Stimulated activated CD8-positive, alpha-beta memory T cell treated with anti-CD3 and anti-CD28 coated beads, Interleukin-15, amount 100 ng/mL, for 4 hours (primary cell): ENCODE measurements around the gene PUS10.

ENCODE experiments used
- DNase-seq, 2 donors: peaks; one replicate each; pipeline ENCODE4 v3.0.0-alpha.2; 2020; ENCODE audit warnings: low read depth in 2 of 2

Gene PUS10

GRCh38 chr2:60972889-60973656 is 45.0 kb downstream of the PUS10 start:
- DNase-seq, result no peak

GRCh38 chr2:60966507-60967405 is 51.3 kb downstream of the PUS10 start:
- no peak for DNase-seq

GRCh38 chr2:60965499-60965785 is 52.6 kb downstream of the PUS10 start:
- no peak for DNase-seq

GRCh38 chr2:60964651-60965498 is 53.2 kb downstream of the PUS10 start:
- DNase-seq, result no peak

- DNase-seq, result no peak
These were observed 54.9 kb downstream of the PUS10 start for GRCh38 chr2:60963190-60963589.

- DNase-seq, result no peak
These were observed 55.5 kb downstream of the PUS10 start for GRCh38 chr2:60962528-60962927.

- no peak for DNase-seq
These were observed 56.6 kb downstream of the PUS10 start for GRCh38 chr2:60961457-60961856.

- DNase-seq, result no peak
These were observed 57.3 kb downstream of the PUS10 start for GRCh38 chr2:60960706-60961105.

GRCh38 chr2:60959501-60959900 is 58.6 kb downstream of the PUS10 start:
- DNase-seq, result no peak

- DNase-seq, result no peak
These were observed 59.3 kb downstream of the PUS10 start for GRCh38 chr2:60958800-60959199.

GRCh38 chr2:60958361-60958760 is 59.7 kb downstream of the PUS10 start:
- DNase-seq, result no peak

- no peak for DNase-seq
These were observed 60.4 kb downstream of the PUS10 start for GRCh38 chr2:60957643-60958042.

- DNase-seq, result no peak
These were observed 60.8 kb downstream of the PUS10 start for GRCh38 chr2:60957224-60957623.

GRCh38 chr2:60954139-60954538 is 63.9 kb downstream of the PUS10 start:
- no peak for DNase-seq

- no peak for DNase-seq
These were observed 69.0 kb downstream of the PUS10 start for GRCh38 chr2:60948926-60949579.

- DNase-seq, result no peak
These were observed 69.9 kb downstream of the PUS10 start for GRCh38 chr2:60948161-60948560.

GRCh38 chr2:60947056-60947455 is 71.0 kb downstream of the PUS10 start:
- DNase-seq, result no peak

- DNase-seq, result no peak
These were observed 72.7 kb downstream of the PUS10 start for GRCh38 chr2:60945341-60945740.

GRCh38 chr2:60939622-60940021 is 78.4 kb downstream of the PUS10 start:
- no peak for DNase-seq

GRCh38 chr2:60938301-60938700 is 79.8 kb downstream of the PUS10 start:
- DNase-seq, result no peak

- DNase-seq, result no peak
These were observed 81.3 kb downstream of the PUS10 start for GRCh38 chr2:60936757-60937156.
